Skin epidermis (tissue), 12 donors: Measurements from ENCODE around the gene CTNS.

ENCODE experiments used
- H3K27ac ChIP-seq, 21 experiments: fragments of 200-600 bp; sonication (generic) in 11 of 21; one replicate each; pipeline ENCODE4 v1.5.0; 2020; ENCODE audit warnings: mild to moderate bottlenecking in 3 of 21, inconsistent platforms in 2 of 21, moderate library complexity in 2 of 21
- H3K4me3 ChIP-seq, 7 experiments: fragments of 200-600 bp; sonication (generic) in 2 of 7; one replicate each; pipeline ENCODE4 v1.5.0; 2020; ENCODE audit warnings: inconsistent platforms in 2 of 7, mild to moderate bottlenecking in 2 of 7, moderate library complexity in 1 of 7

CTNS gene

DNA sequence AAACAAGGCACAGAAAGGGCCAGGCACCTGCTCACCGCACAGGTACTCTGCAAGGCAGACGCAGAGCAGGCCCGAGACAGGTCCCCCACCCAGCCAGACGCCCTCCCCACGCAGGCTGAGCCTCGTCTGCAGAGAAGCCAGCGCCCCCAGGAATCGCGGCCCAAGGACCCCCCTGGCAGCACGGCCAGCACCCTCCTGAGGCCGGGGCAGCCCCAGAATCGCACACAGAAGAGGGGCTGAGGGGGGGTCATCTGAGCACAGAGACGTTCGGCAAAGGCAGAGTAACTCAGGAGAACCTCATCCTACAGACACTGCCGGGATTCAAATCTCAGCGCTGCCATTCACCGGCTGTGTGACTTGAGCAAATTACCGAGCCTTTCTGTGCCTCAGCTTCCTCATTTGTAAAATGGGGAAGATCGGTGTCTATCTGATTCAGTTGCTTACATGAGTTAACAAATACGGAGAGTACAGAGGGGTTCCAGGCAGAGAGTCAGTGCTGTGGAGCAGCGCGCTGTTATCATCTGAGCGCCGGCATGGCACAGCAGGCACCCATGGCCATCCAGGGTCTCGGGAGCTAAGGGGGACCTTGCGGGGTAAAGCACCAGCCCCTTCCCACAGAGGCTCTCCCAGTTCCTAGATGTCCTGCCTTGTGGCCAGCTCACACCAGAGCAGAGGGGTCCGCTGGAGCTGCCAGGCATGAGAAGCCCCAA is 42.4 kb downstream of the CTNS start:
- no peak overlapping the region for H3K4me3 ChIP-seq
- no peak overlapping the region for H3K27ac ChIP-seq

DNA sequence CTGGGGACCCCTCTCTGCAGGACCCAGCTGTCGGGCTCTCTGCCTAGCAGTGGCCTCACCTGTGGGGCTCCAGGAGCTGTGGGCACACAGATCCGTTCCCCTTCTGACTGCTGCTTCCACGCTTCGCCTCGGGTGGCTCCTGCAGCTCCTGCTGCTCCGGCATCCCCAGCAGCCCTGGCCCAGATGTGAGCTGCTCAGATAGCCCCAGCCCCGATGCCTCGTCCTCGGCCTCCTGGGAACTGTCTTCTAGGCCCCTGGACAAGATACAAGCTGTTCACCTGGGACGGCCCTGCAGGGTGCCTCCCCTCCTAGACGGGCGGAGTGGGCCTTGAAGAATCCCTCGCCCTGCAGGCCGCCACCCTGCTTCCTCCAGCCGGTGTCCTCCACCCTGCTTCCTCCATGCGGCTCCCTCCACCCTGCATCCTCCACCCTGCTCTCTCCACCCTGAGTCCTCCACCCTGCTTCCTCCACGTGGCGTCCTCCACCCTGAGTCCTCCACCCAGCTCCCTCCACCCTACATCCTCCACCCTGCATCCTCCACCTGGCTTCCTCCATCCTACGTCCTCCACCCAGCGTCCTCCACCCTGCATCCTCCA is 43.1 kb downstream of the CTNS start:
- no peak overlapping the region for H3K27ac ChIP-seq
- H3K4me3 ChIP-seq = no peak overlapping the region

GRCh38 chr17:3681057-3681456 is 44.5 kb downstream of the CTNS start:
- Histone ChIP-seq H3K27ac (no peak overlapping the region), H3K4me3 (no peak overlapping the region)

GRCh38 chr17:3681565-3681964 is 45.0 kb downstream of the CTNS start:
- Histone ChIP-seq H3K4me3 (no peak overlapping the region), H3K27ac (no peak overlapping the region)

DNA sequence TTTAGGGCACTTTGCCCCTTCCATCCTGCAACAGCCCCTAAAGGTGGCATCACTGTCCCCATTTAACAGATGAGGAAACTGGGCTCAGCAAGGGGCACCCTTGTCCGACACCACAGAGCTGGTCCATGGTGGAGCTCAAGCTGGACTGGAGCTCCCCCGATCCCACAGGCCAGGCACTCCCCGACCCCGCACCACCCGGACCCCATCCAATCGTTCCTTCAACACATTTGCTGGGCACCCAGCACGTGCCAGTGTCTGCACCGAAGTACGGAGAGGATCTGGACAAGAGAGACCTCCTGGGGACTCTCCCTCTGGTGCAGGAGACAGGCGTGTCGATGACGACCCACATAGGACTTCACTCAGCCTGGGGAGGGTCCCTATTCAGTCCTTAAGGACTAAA is 45.5 kb downstream of the CTNS start:
- no peak overlapping the region for H3K27ac ChIP-seq
- H3K4me3 ChIP-seq = no peak overlapping the region

- Histone ChIP-seq H3K27ac (no peak overlapping the region), H3K4me3 (no peak overlapping the region)
These were observed 46.5 kb downstream of the CTNS start for GRCh38 chr17:3683054-3683511.

DNA sequence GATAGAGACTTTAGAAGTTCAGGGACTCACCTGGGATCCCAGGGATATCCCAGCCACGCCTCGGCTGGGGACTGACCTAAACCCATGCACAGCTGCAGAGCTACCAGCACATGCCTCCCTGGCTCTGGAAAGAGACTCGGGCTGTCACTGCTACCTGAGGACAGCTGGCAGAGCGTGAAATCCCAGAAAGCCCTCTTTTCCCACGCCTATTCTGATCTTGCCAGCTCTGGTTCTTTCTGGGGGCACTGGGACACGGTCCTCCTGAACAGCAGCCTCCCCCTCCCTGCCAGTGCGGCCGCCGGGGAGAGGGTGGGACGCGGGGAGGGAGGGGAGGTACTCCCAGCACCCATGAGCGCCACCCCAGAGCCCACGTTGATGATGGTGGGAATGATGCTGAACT is 48.6 kb downstream of the CTNS start:
- H3K4me3 ChIP-seq = no peak overlapping the region
- no peak overlapping the region for H3K27ac ChIP-seq

- no peak overlapping the region for H3K4me3 ChIP-seq
- no peak overlapping the region for H3K27ac ChIP-seq
These were observed 51.5 kb downstream of the CTNS start for GRCh38 chr17:3688027-3688553.

DNA sequence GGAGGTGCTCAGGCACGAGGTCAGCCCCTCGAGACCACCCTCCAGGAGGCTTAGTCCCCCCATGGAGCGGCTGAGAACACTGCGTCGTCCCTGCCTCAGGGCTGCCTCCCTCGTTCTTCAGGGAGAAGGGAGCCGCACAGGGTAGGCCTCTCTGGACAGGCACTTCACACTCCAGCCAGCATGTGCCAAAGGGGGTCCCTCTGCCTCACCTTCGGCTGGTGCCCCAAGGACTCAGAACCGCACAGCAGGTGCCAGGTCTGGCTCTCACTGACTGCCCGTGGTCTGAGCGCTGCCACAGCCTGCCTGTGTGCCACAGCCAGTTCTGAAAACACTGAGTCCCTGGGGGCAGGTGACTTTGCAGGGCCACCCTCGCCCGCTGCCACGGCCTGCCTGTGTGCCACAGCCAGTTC is 52.3 kb downstream of the CTNS start:
- Histone ChIP-seq H3K27ac (no peak overlapping the region), H3K4me3 (no peak overlapping the region)

DNA sequence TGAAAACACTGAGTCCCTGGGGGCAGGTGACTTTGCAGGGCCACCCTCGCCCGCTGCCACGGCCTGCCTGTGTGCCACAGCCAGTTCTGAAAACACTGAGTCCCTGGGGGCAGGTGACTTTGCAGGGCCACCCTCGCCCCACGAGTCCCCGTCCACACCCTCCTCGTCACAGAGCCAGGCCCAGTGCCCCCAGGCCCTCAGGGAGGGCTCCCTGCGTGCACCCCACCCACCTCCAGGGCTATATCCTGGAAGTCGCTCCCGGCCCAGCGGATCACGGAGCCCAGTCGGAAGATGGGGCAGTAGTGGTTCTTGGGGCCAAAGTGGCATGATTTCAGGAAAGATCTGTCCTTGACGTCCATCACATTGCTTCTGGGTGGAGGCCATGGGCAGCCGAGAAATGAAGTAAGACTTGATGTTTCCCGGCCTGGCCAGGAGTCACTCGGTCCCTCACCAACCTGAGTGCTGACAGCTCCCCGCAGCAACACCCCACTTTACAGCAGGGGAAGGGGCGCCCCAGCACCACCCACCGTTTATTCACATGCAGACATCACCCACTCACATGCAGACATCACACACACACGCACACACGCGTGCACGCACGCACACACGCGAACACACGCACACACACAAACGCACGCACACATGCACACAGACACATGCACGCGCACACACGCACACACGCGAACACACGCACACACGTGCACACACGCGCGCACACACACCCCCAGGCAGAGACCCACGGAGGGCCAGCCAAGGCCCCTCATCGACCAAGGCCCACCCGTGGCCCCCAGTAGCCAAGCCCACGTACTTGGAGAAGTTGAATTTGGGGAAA is 52.9 kb downstream of the CTNS start:
- H3K4me3 ChIP-seq = no peak overlapping the region
- H3K27ac ChIP-seq = no peak overlapping the region

DNA sequence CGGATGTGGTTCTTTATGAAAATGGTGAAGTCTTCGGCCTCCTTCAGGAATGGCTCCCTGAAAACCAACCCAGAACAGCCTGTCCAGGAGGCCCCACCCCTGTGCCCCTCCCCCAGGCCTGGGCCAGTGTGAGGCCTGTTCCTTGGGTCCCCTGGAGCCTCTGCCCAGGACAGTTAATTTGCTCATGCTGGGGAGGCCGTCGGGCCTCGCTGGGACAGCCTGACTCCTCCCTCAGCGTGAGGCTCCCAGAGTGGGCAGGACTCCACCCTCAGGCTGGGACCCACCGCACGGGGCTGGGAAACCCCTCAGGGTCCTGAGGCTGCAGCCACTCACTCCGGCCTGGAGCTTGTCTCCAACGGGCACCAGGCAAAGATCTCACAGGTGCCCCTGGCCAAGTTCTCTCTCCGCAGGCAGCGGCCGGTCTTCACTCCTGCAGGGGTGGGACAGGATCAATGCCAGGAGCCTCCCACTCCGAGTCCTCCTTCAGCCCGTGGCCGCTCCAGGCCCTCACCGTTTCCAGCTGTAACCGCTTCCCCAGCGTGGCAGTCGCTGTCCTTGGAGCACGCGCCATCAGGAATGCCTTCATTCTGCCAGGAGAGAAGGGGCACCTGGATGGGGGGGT is 53.6 kb downstream of the CTNS start:
- Histone ChIP-seq H3K27ac (no peak overlapping the region), H3K4me3 (no peak overlapping the region)

GRCh38 chr17:3691617-3692067 is 55.1 kb downstream of the CTNS start:
- no peak overlapping the region for H3K4me3 ChIP-seq
- H3K27ac ChIP-seq = no peak overlapping the region

DNA sequence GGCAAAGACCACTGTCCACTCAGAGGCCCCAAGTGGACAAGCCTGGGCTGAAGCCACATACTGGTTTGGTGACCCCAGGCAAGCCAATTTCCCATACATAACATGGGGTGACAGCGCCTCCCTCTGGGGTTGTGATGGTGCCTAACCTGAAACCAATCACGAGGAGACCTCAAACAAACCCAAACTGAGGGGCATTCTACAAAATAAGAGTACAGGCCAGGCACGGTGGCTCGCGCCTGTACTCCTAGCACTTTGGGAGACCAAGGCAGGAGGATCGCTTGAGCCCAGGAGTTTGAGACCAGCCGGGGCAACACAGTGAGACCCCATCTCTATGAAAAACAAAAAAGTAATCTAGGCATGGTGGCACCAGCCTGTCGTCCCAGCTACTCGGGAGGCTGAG is 55.8 kb downstream of the CTNS start:
- Histone ChIP-seq H3K27ac (no peak overlapping the region), H3K4me3 (no peak overlapping the region)

GRCh38 chr17:3693141-3693540 is 56.6 kb downstream of the CTNS start:
- H3K27ac ChIP-seq = no peak overlapping the region
- no peak overlapping the region for H3K4me3 ChIP-seq

GRCh38 chr17:3693829-3694231 is 57.3 kb downstream of the CTNS start:
- H3K27ac ChIP-seq = no peak overlapping the region
- no peak overlapping the region for H3K4me3 ChIP-seq

DNA sequence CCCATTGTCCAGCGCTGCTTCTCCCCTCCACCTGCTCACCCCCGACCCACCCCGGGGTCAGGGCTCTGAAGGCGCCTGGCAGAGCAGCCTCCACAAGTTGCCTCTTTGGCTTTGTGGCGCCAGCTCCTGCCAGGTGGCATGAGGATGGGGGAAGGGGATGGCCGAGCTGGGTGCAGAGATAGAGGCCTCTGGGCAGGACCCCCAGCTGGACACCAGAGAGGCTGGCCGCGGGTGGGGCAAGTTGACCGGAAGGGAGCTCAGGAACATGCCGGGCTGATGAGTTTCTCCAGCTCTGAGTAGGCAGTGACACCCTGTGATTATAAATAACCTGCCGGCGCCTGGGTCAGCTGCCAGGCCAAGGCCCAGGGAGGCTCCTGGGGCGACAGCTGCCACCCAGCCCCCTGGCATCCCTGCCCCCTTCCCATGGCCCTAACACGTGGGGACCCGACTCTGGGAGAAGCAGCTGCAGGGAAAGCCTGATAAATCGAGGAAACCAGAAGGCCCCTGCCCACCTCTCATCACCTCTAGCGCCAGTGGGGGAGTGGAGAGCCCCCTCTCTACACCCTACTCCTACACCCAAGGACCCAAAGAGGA is 58.7 kb downstream of the CTNS start:
- H3K27ac ChIP-seq = peak overlapping the region in 6 of 21 experiments; percentile 24 to 67 (median 30)
- H3K4me3 ChIP-seq = peak overlapping the region; percentile 26 to 47 (median 40)

DNA sequence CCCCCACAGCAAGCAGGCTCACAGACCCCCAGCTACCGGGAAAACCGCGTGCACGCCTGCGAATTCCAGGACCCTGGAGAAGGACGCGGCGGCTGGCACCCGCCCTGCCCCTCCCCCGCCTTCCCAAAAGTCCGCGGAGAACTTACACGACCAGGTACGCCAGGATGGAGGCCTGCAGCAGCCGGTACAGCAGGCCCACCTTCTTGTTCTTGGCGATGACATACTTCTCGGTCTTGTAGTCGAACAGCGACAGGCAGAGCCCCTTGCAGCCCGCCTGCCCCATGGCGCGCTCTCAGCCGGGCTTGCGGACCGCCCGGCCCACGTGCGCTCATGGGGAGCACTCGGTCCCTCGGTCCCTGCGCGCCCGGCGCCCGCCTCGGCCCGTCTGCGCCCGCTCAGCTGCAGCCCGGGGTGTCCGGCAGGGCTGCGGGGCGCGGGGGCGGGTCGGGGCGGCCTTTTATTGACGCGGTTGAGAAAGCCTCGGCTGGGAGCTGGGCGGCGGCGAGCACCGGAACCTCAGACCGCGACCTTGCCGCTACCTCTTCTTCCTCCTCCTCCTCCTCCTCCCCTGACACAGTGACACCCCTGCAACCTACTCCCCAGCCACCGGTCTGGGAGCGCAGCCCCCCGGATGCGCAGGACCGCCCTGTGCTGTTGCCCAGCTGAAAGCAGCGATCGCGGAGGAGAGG is 59.3 kb downstream of the CTNS start, which contains the start of gene P2RX5:
Gene P2RX5 (minus strand): TSS at position 433 of the 689 bp plus-strand sequence. CDS start 150 bp downstream, at position 283.
- peak within 1 kb of the TSS; percentile 26 to 47 (median 40) for H3K4me3 ChIP-seq
- peak within 1 kb of the TSS in 6 of 21 experiments; percentile 24 to 67 (median 30) for H3K27ac ChIP-seq

DNA sequence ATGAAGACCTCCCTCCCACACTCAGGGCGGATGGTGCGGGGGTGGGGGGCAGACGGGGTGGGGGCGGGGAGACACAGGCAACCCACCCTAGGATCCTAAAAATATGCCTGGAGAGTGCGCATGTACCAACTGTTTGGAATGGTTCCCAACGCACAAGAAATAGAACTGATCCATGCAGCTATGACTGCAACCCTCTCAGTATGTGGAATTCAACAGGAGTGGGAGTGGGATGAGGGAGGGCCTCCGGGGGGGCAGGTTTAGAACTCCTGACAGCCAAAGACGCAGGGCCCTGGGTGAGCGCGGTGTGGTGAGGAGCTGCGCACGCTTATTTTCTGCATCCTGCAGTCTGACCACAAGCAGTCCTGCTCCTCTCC is 60.5 kb downstream of the CTNS start:
- Histone ChIP-seq H3K4me3 (no peak overlapping the region), H3K27ac (no peak overlapping the region)

DNA sequence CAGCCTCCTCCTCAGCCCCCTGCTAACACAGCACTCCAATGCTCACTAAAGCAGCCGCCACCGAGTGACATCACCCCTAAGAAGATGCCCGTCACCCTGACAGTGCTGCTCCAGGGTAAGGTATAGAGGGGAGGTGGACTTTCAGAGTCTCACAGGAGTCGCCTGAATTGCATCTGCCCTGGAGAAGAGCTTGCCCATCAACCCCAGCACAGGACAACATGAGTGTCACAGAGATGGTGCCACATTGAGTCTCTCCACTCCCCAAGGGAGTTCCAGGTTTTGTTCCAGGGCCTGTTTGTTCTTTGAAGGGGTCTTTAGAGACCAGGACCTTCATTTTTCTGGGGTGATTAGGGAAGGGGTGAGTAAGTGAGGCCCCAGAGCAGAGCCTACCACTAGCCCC is 61.6 kb downstream of the CTNS start:
- no peak overlapping the region for H3K4me3 ChIP-seq
- no peak overlapping the region for H3K27ac ChIP-seq
